GM12801 (cell line): Measurements from ENCODE around the gene ADD3.

Experiments
- CTCF ChIP-seq: IDR thresholded peaks from one replicate; pipeline ENCODE4 v1.5.1; 2011; ENCODE audit warnings: control low read depth; ENCODE audit not compliant: insufficient read length; ENCODE audit errors: extremely low read depth

ADD3 gene

DNA sequence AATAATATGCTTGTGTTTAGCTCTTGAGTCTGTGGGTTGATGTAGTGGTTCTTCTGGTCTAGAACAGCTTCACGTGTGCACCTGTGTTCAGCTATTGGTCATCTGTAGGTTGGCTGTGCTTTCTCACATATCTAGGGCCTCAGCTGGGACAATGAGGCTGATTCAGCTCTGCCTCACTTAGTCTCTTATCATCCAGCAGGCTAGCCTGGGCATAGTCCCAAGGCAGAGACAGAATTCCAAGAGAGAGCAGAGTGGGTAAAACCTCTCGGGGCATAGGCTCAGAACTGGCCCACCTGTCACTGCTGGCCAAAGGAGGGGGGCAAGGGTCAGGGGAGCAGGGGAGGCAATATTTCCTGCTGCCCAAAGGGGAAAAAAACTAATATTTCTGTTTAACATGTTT lies 167.6 kb downstream of the ADD3 start:
- TF ChIP-seq CTCF, result no peak

- no peak for TF ChIP-seq CTCF
Observed at GRCh38 chr10:110176141-110177030, 168.6 kb downstream of the ADD3 start.

DNA sequence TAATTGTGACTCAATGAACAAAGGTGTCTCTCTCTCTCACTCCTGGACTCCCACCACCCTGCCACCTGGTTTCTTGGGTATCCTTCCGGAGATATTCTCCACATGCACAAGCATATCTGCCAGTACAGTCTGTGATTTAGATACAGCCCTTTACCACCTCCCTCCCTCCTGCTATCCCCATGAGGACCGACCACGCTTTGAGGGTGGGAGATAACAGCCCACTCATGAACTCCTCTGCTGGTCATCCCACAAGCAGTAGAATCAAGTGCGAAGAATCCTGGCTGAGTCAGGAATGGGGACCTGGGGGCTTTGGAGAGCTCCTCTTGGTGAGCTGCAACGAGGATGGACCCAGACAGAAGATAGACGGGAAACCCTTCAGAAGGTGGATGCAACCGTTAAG lies 171.4 kb downstream of the ADD3 start:
- no peak for TF ChIP-seq CTCF

DNA sequence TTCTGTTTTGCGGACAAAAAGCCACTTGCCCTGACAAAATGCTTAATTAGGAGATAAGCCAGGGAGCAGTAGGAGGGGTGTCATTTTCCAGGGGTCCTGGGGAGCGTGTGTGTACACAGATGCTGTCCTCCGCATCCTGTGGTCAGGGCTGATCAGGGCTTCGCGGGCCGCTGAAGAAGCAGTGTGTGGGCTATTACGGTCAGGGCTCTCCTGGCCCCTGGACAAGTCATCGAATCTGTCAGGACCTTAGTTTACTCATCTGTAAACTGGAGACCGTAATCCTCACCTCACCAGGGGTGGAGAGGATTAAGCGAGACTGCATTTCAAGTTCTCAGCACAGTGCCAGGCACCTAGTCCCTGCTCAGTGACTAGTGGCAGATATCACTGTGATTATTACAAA lies 173.7 kb downstream of the ADD3 start:
- TF ChIP-seq CTCF, result no peak

GRCh38 chr10:110181911-110182310 lies 174.1 kb downstream of the ADD3 start:
- TF ChIP-seq CTCF, result no peak

- TF ChIP-seq CTCF, result no peak
Observed at GRCh38 chr10:110184398-110184797, 176.6 kb downstream of the ADD3 start.
